H1 (cell line): Measurements from ENCODE around the gene DBX2.

ENCODE experiments used
- EGR1 ChIP-seq: IDR thresholded peaks from 2 replicates; pipeline ENCODE4 v1.6.1; 2011; ENCODE audit warnings: low read depth, low read length, borderline replicate concordance
- TF ChIP-seq, protein P1 (sequence below), 3 experiments: IDR thresholded peaks; 1 replicate in 2 of 3; 2 replicates in 1 of 3; pipeline versions ENCODE4 v1.5.1 to v1.6.1; 2011; ENCODE audit warnings: low read length in 3 of 3, mild to moderate bottlenecking in 3 of 3, inconsistent platforms in 2 of 3, low read depth in 1 of 3, moderate library complexity in 1 of 3; ENCODE audit not compliant: insufficient read depth in 1 of 3; ENCODE audit errors: control extremely low read depth in 1 of 3

DNA sequence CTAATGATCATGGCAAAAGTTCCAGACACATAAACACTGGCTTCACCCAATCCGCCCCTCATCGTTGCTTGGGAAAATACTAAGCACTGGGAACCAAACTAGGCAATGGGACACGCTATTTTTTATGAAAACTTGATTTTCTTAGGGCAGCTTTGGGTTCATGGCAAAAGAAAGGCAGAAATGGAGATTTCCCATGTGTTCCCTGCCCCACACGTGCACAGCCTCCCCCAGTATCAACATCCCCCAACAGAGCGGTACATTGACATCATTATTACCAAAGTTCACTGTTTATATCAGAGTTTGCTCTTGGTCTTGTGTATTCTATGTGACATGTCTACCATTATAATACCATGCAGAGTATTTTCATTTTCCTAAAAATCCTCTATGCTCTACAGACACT, 71.0 kb downstream of the DBX2 start:
- no peak for TF ChIP-seq EGR1
- TF ChIP-seq, protein P1, sequence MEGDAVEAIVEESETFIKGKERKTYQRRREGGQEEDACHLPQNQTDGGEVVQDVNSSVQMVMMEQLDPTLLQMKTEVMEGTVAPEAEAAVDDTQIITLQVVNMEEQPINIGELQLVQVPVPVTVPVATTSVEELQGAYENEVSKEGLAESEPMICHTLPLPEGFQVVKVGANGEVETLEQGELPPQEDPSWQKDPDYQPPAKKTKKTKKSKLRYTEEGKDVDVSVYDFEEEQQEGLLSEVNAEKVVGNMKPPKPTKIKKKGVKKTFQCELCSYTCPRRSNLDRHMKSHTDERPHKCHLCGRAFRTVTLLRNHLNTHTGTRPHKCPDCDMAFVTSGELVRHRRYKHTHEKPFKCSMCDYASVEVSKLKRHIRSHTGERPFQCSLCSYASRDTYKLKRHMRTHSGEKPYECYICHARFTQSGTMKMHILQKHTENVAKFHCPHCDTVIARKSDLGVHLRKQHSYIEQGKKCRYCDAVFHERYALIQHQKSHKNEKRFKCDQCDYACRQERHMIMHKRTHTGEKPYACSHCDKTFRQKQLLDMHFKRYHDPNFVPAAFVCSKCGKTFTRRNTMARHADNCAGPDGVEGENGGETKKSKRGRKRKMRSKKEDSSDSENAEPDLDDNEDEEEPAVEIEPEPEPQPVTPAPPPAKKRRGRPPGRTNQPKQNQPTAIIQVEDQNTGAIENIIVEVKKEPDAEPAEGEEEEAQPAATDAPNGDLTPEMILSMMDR (IDR thresholded peaks at IDR 0.05; ENCODE audit: control extremely low read depth in 1 of 3, insufficient read depth in 1 of 3, low read depth in 1 of 3, low read length in 3 of 3) = no peak
